HG03045 (cell line): ENCODE results near the gene PHOSPHO1.
"Not testable (repeated sequence)": the region's sequence is repeated elsewhere in the genome, so short reads cannot be mapped to it uniquely, and the experiment has no call there.

ENCODE experiments used
- ATAC-seq: cut with Tn5 transposase; IDR thresholded peaks from one replicate; pipeline ENCODE4 v1.9.1; 2021; ENCODE audit warnings: mild to moderate bottlenecking, moderate library complexity; ENCODE audit not compliant: unreplicated experiment

PHOSPHO1 gene

GRCh38 chr17:49194297-49194607, 36.3 kb downstream of the PHOSPHO1 start:
- ATAC-seq: no peak

- no peak for ATAC-seq
These were observed 36.9 kb downstream of the PHOSPHO1 start for GRCh38 chr17:49193513-49194296.

DNA sequence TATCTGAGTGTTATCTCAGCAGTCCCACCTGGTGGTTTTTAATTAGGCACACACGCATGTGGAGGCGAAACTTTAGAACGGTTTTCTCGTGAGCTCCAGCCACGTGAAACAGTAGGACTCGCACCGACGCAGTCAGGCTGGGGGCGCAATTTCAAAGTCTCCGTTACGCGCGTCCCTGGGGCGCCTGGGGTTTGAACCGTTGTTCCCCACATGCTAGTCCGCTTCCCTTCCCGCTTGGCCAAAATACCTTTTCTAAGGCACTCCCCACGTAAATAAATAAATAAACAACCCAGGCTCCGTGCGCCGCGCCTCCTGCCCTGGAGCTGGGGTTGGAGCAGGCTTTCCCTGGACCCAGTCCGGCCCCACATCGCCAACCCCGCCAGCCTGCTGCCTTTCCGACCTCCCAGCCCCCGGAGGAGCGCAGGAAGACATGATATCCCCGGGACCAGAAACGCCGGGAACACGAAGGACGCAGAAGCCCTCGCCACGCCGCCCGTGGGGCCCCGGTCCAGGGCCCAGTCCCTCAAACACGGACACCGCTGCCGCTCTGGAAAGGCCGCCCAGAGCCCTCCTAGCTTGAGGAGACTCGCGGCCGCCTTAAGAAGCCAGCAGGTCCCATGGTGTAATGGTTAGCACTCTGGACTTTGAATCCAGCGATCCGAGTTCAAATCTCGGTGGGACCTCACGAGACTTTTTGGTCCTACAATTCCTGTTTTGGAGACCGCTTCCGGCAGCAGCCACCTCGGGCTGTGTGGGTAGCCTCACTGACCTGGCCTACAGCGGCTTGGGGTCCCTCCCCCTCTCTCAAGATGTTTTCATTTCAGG, 38.5 kb downstream of the PHOSPHO1 start:
- ATAC-seq: peak; percentile 26

- ATAC-seq: no peak
These were observed 39.1 kb downstream of the PHOSPHO1 start for GRCh38 chr17:49191409-49191916.

GRCh38 chr17:49190932-49191331, 39.7 kb downstream of the PHOSPHO1 start:
- ATAC-seq: no peak

- no peak for ATAC-seq
These were observed 43.3 kb downstream of the PHOSPHO1 start for GRCh38 chr17:49187301-49187700.

GRCh38 chr17:49185381-49185780, 45.2 kb downstream of the PHOSPHO1 start:
- not testable (repeated sequence) for ATAC-seq

DNA sequence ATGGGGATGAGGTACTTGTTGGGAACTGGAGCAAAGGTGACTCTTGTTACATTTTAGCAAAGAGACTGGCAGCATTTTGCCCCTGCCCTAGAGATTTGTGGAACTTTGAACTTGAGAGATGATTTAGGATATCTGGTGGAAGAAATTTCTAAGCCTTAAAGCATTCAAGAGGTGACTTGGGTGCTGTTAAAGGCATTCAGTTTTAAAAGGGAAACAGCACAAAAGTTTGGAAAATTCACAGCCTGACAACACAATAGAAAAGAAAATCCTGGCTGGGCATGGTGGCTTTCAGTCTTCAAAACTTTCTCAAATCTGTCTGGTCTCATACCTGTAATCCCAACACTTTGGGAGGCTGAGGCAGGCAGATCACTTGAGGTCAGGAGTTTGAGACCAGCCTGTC, 46.1 kb downstream of the PHOSPHO1 start:
- ATAC-seq: not testable (repeated sequence)

GRCh38 chr17:49183801-49184200, 46.8 kb downstream of the PHOSPHO1 start:
- no peak for ATAC-seq

DNA sequence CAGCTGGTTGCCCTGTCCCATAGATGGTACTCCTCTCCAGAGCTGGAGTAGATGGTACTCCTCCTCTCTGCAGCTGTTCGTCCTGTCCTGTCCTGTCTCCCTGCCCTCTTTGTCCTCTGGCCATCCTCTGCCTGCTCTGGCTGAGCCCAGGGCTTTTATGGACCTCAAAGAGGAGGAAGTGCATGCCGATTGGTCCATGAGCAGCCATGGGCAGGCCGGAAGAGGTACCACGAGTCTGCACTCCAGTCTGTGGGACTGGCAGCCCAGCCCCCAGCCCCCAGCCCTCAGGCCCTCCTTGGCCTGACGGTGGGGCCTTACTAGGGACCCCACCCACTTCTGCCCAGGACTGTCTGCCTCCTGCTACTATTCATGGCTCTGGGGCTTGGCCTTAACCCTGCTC, 47.2 kb downstream of the PHOSPHO1 start:
- no peak for ATAC-seq

DNA sequence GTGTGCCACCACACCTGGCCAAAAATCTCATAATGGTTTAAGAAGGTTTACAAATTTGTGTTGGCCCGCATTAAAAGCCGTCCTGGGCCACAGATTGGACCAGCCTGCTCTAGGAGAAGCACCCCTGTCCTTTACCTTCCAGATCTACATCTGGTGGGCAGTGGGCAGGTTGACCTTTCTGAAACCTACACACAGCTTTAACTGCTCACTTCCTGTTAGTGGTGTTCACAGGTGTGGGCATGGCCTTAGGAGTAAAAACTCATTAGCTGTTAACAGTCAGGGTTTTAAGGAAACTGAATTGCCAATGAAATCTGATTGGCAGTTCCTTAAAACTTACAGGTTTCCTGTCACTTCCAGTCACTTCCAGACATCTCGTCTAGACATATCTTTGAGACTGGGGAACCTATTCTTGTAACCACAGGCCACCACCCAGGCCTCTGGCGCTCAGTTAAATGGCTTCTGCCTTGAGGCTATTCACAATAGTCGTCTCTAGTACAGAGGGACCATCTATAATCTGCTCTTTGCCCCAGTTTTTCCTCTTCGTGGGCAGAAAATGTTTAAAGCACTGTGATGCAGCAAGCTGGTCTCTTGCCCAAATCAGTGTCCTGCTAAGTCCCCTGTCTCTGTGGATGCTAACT, 49.5 kb downstream of the PHOSPHO1 start:
- ATAC-seq: no peak

DNA sequence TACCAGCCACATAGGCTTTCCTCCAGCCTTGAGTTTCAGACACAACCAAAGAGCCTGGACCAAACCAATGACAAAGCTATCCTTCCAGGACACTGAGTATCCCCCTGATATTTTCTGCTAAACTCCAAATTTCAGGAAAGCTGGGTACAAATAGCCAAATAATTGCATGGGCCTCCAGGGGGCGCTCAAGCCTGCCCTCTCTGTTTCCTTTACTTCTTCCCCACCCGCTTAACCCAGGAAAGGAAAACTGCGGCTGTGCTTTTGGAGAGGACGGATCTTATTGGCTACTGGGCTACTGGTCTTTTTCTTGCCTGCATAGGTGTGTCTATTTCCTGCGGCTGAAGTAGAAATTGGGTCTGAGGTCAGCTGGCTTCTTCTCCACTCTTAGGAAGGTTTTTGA, 50.3 kb downstream of the PHOSPHO1 start:
- no peak for ATAC-seq

GRCh38 chr17:49175978-49176377, 54.6 kb downstream of the PHOSPHO1 start:
- not testable (repeated sequence) for ATAC-seq
